22Rv1 (cell line): Measurements from ENCODE around the gene RALY.
"Not testable (repeated sequence)": the region's sequence is repeated elsewhere in the genome, so short reads cannot be mapped to it uniquely, and the experiment has no call there.

ENCODE experiments used
- H3K27ac ChIP-seq: fragments of 450-650 bp; 2 replicates; pipeline ENCODE4 v1.5.1; 2017
- CTCF ChIP-seq: fragments of 450-650 bp; IDR thresholded peaks from 2 replicates; pipeline ENCODE4 v1.5.1; 2017; ENCODE audit warnings: mild to moderate bottlenecking
- ZFX ChIP-seq: fragments of 450-650 bp; IDR thresholded peaks from 2 replicates; pipeline ENCODE4 v1.6.1; 2017; ENCODE audit warnings: antibody characterized with exemption, borderline replicate concordance

RALY gene

GRCh38 chr20:34122274-34122980 is 128.7 kb downstream of the RALY start:
- TF ChIP-seq CTCF = no peak
- no peak for TF ChIP-seq ZFX
- no peak overlapping the region for H3K27ac ChIP-seq

GRCh38 chr20:34123309-34123708 is 129.6 kb downstream of the RALY start:
- TF ChIP-seq ZFX (no peak), CTCF (no peak)
- H3K27ac ChIP-seq = no peak overlapping the region

GRCh38 chr20:34124469-34125249 is 130.9 kb downstream of the RALY start:
- no peak overlapping the region for H3K27ac ChIP-seq
- TF ChIP-seq CTCF (no peak), ZFX (no peak)

GRCh38 chr20:34127792-34128191 is 134.1 kb downstream of the RALY start:
- no peak overlapping the region for H3K27ac ChIP-seq
- TF ChIP-seq ZFX (no peak), CTCF (no peak)

GRCh38 chr20:34129518-34130162 is 135.9 kb downstream of the RALY start:
- TF ChIP-seq ZFX (no peak), CTCF (peak; percentile 88)
- no peak overlapping the region for H3K27ac ChIP-seq

- no peak overlapping the region for H3K27ac ChIP-seq
- no peak for TF ChIP-seq ZFX
- TF ChIP-seq CTCF = no peak
Measured at GRCh38 chr20:34131491-34131890, 137.8 kb downstream of the RALY start.

- not testable (repeated sequence) for H3K27ac ChIP-seq
Measured at GRCh38 chr20:34132491-34132890, 138.8 kb downstream of the RALY start.

- not testable (repeated sequence) for H3K27ac ChIP-seq
Measured at GRCh38 chr20:34132943-34133342, 139.2 kb downstream of the RALY start.

GRCh38 chr20:34133365-34133860 is 139.7 kb downstream of the RALY start:
- not testable (repeated sequence) for H3K27ac ChIP-seq
